Keratinocyte (primary cell): ENCODE data around the gene ATXN10. TPM values are rescaled to one million over a fixed set of nuclear protein-coding genes. Genes with fewer than 3 reads are reported as not detected.
"Not testable (repeated sequence)": the region's sequence is repeated elsewhere in the genome, so short reads cannot be mapped to it uniquely, and the experiment has no call there.

Experiments used
- DNase-seq: peaks from one replicate; pipeline ENCODE4 v3.0.0-alpha.2; 2011; ENCODE audit warnings: low read depth, missing footprints, low spot score
- FAIRE-seq: peaks from 2 replicates; lab custom pipeline; 2011; peaks lifted over from hg19 to GRCh38; lab: Jason Lieb, UNC
- H2AFZ ChIP-seq: 2 replicates; pipeline ENCODE4 v1.6.0; 2012; ENCODE audit warnings: low read length, control low read depth, inconsistent platforms; ENCODE audit not compliant: control insufficient read depth
- H3K27ac ChIP-seq: 2 replicates; pipeline ENCODE4 v1.5.1; 2011; ENCODE audit warnings: low read length; ENCODE audit not compliant: control insufficient read depth, insufficient read depth
- H3K27me3 ChIP-seq: 3 replicates; pipeline ENCODE4 v1.6.0; 2011; ENCODE audit warnings: low read length; ENCODE audit not compliant: control insufficient read depth, insufficient read depth; ENCODE audit errors: extremely low read depth
- H3K36me3 ChIP-seq, 2 experiments: 2 replicates in 1 of 2; 3 replicates in 1 of 2; pipeline ENCODE4 v1.5.1; 2011; ENCODE audit warnings: low read length in 2 of 2, mild to moderate bottlenecking in 1 of 2; ENCODE audit not compliant: control insufficient read depth in 2 of 2, insufficient read depth in 2 of 2; ENCODE audit errors: extremely low read depth in 1 of 2
- H3K4me1 ChIP-seq: 3 replicates; pipeline ENCODE4 v1.5.1; 2011; ENCODE audit warnings: low read length; ENCODE audit not compliant: control insufficient read depth, insufficient read depth; ENCODE audit errors: extremely low read depth
- H3K4me2 ChIP-seq: 3 replicates; pipeline ENCODE4 v1.6.0; 2011; ENCODE audit warnings: low read depth, low read length; ENCODE audit not compliant: control insufficient read depth, insufficient read depth; ENCODE audit errors: extremely low read depth
- H3K4me3 ChIP-seq, 3 experiments: fragments of 200-600 bp in 1 of 3; sonication (generic) in 1 of 3; 2 replicates in 2 of 3; 3 replicates in 1 of 3; pipeline ENCODE4 v1.5.1; 2011 to 2016; ENCODE audit warnings: low read length in 3 of 3, mild to moderate bottlenecking in 3 of 3, control low read depth in 2 of 3, inconsistent platforms in 1 of 3, low read depth in 1 of 3, mixed read lengths in 1 of 3, mixed run types in 1 of 3, moderate library complexity in 1 of 3; ENCODE audit not compliant: control insufficient read depth in 2 of 3, insufficient read depth in 2 of 3; ENCODE audit errors: extremely low read depth in 1 of 3
- H3K79me2 ChIP-seq: 2 replicates; pipeline ENCODE4 v1.6.0; 2012; ENCODE audit warnings: low read length; ENCODE audit not compliant: control insufficient read depth, insufficient read depth
- H3K9ac ChIP-seq: 3 replicates; pipeline ENCODE4 v1.6.0; 2011; ENCODE audit warnings: low read length; ENCODE audit not compliant: control insufficient read depth, insufficient read depth; ENCODE audit errors: extremely low read depth
- H3K9me1 ChIP-seq: 3 replicates; pipeline ENCODE4 v1.6.0; 2011; ENCODE audit warnings: low read length; ENCODE audit not compliant: control insufficient read depth, insufficient read depth; ENCODE audit errors: extremely low read depth
- H3K9me3 ChIP-seq: 2 replicates; pipeline ENCODE4 v1.5.1; 2012; ENCODE audit warnings: low read depth, low read length; ENCODE audit not compliant: control insufficient read depth
- H4K20me1 ChIP-seq: 3 replicates; pipeline ENCODE4 v1.6.0; 2011; ENCODE audit warnings: low read length; ENCODE audit not compliant: control insufficient read depth, insufficient read depth; ENCODE audit errors: extremely low read depth
- CTCF ChIP-seq, 3 experiments: IDR thresholded peaks in 1 of 3; conservative IDR thresholded peaks in 1 of 3; optimal IDR thresholded peaks in 1 of 3; 2 replicates in 2 of 3; 3 replicates in 1 of 3; pipeline versions ENCODE3 to v1.5.1; 2011; ENCODE audit warnings: low read length in 3 of 3, mild to moderate bottlenecking in 3 of 3, moderate library complexity in 2 of 3, control low read depth in 1 of 3, inconsistent platforms in 1 of 3; ENCODE audit not compliant: insufficient read depth in 2 of 3; ENCODE audit errors: extremely low read depth in 1 of 3
- EZH2 ChIP-seq: IDR thresholded peaks from one replicate; pipeline ENCODE4 v1.6.1; 2012; ENCODE audit warnings: inconsistent platforms, mild to moderate bottlenecking, low read length, moderate library complexity
- dilution Hi-C: fragments of 300-500 bp; cut with MboI; formaldehyde crosslinking; loops from one replicate; pipeline ENCODE4 v1.7.0; 2020; ENCODE audit warnings: low sequenced_read_pairs; ENCODE audit not compliant: extremely low pct_ligation_motif_present
- polyA plus RNA-seq, 5 experiments: library from polyadenylated mRNA; depleted of rRNA in 3 of 5; stranded (reverse) in 3 of 5; stranded (forward) in 1 of 5; unstranded in 1 of 5; fragments of >200 nt; gene quantifications; 1 replicate in 1 of 5; 2 replicates in 3 of 5; 3 replicates in 1 of 5; pipeline versions ENCODE4 v1.2.1 to v1.2.3, GENCODE V29; 2011 to 2012; ENCODE audit warnings: missing spikeins in 2 of 5, low read depth in 1 of 5, low replicate concordance in 1 of 5

The ATXN10 gene
- polyA plus RNA-seq, 1 donor (not counting 4 experiments of a cell fraction or from before 2014, with no cell fraction given): 276 TPM

DNA sequence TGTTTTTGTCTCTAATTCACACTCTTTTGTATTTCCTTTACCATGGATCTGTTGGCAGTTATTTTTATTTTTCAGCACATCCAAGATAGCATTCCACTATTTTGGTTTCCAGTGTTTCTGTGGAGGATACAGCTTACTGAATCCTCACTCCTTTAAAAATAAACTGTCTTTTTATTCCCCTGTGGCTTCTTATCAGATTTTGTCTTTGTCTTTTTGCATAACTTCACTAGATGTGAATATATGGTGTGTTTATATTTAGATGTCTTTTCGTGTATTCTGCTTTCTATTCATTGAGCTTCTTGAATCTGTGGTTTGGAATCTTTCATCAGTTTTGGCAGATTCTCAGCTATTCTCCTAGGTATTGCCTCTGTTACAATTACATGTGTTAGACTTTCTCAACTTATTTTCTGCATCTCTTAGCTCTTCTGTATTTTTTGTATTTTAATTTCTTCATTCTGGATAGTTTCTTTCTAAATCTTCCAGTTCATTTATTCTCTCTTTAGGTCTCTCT, 7.4 kb upstream of the ATXN10 start:
- no peaks in the 10 kb centered on the region for H3K36me3 ChIP-seq
- no peak for FAIRE-seq
- H2AFZ ChIP-seq: no peak overlapping the region
- no peaks in the 10 kb centered on the region for H3K4me1 ChIP-seq
- no peaks in the 10 kb centered on the region for H3K27me3 ChIP-seq
- dilution Hi-C loops: no loop called here
- no peaks in the 10 kb centered on the region for H3K79me2 ChIP-seq
- no peak overlapping the region for H3K27ac ChIP-seq
- no peaks in the 10 kb centered on the region for H4K20me1 ChIP-seq
- H3K4me2 ChIP-seq: no peak overlapping the region
- H3K9me3 ChIP-seq: no peaks in the 10 kb centered on the region
- no peak for DNase-seq
- no peak overlapping the region for H3K4me3 ChIP-seq
- H3K9me1 ChIP-seq: no peaks in the 10 kb centered on the region
- H3K9ac ChIP-seq: no peak overlapping the region
- TF ChIP-seq EZH2 (no peak), CTCF (optimal IDR thresholded peaks at IDR 0.05 in 1 of 3, IDR thresholded peaks at IDR 0.05 in 1 of 3, conservative IDR thresholded peaks at IDR 0.05 in 1 of 3; ENCODE audit: extremely low read depth in 1 of 3, insufficient read depth in 2 of 3, low read length in 3 of 3) (no peak)

DNA sequence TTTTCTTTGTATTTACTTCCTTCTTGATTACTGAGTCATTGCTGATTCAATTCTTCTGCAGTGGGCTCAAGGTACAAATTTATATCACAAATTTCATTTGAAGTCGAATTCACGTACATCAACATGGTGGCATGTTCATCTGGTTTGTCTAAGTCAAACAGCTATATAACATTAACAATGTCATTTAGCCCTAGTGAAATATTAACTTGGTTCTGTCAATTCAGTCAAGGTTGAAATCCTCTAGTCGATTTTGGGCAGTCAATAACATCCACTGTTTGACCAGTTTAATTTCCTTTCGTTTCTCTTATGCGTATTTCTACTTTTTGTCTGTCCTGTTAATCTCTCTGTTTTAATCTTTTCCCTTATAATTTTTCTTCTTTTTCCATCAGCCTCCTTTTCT, 4.1 kb upstream of the ATXN10 start:
- no peak for TF ChIP-seq CTCF (optimal IDR thresholded peaks at IDR 0.05 in 1 of 3, IDR thresholded peaks at IDR 0.05 in 1 of 3, conservative IDR thresholded peaks at IDR 0.05 in 1 of 3; ENCODE audit: extremely low read depth in 1 of 3, insufficient read depth in 2 of 3, low read length in 3 of 3)
- TF ChIP-seq EZH2: no peak
- H3K79me2 ChIP-seq: peaks cover 4% of the 10 kb centered on the region
- H3K9me1 ChIP-seq: no peaks in the 10 kb centered on the region
- FAIRE-seq: no peak
- no peaks in the 10 kb centered on the region for H3K36me3 ChIP-seq
- H3K27ac ChIP-seq: no peak overlapping the region
- no peaks in the 10 kb centered on the region for H3K27me3 ChIP-seq
- H2AFZ ChIP-seq: no peak overlapping the region
- no peak overlapping the region for H3K4me3 ChIP-seq
- no peak overlapping the region for H3K4me2 ChIP-seq
- dilution Hi-C loops: no loop called here
- peaks cover under 1% of the 10 kb centered on the region for H3K4me1 ChIP-seq
- H3K9me3 ChIP-seq: no peaks in the 10 kb centered on the region
- DNase-seq: no peak
- no peak overlapping the region for H3K9ac ChIP-seq
- H4K20me1 ChIP-seq: no peaks in the 10 kb centered on the region

- H4K20me1 ChIP-seq, FAIRE-seq, DNase-seq, H3K9me1 ChIP-seq, H3K9me3 ChIP-seq, H3K27ac ChIP-seq, H2AFZ ChIP-seq, H3K36me3 ChIP-seq, H3K27me3 ChIP-seq, dilution Hi-C loops, H3K9ac ChIP-seq, H3K4me3 ChIP-seq, H3K4me2 ChIP-seq: not testable (repeated sequence)
- Histone ChIP-seq H3K4me1 (peaks cover 23% of the 10 kb centered on the region), H3K79me2 (peaks cover 33% of the 10 kb centered on the region)
Observed at GRCh38 chr22:45670363-45670762, 1.3 kb upstream of the ATXN10 start.
